HG03469 (cell line): Measurements from ENCODE around the gene RNF34.

ENCODE experiments used
- ATAC-seq: cut with Tn5 transposase; IDR thresholded peaks from one replicate; pipeline ENCODE4 v1.9.1; 2021; ENCODE audit warnings: mild to moderate bottlenecking, moderate library complexity, moderate number of reproducible peaks; ENCODE audit not compliant: unreplicated experiment

The RNF34 gene

GRCh38 chr12:121436706-121437105, 36.8 kb downstream of the RNF34 start:
- no peak for ATAC-seq

GRCh38 chr12:121438905-121439304, 39.0 kb downstream of the RNF34 start:
- ATAC-seq = no peak

- ATAC-seq = no peak
Observed at GRCh38 chr12:121439715-121440114, 39.8 kb downstream of the RNF34 start.

GRCh38 chr12:121440768-121441167, 40.9 kb downstream of the RNF34 start:
- no peak for ATAC-seq

GRCh38 chr12:121441555-121441954, 41.6 kb downstream of the RNF34 start:
- ATAC-seq = no peak

- ATAC-seq = no peak
Observed at GRCh38 chr12:121442028-121442948, 42.4 kb downstream of the RNF34 start.

- no peak for ATAC-seq
Observed at GRCh38 chr12:121443193-121443870, 43.4 kb downstream of the RNF34 start.

GRCh38 chr12:121443911-121444841, 44.3 kb downstream of the RNF34 start:
- no peak for ATAC-seq

GRCh38 chr12:121444842-121445202, 44.9 kb downstream of the RNF34 start:
- no peak for ATAC-seq

- no peak for ATAC-seq
Observed at GRCh38 chr12:121446750-121447149, 46.8 kb downstream of the RNF34 start.

- ATAC-seq = no peak
Observed at GRCh38 chr12:121448771-121449315, 48.9 kb downstream of the RNF34 start.

GRCh38 chr12:121451961-121452339, 52.0 kb downstream of the RNF34 start:
- no peak for ATAC-seq

- no peak for ATAC-seq
Observed at GRCh38 chr12:121452340-121452984, 52.5 kb downstream of the RNF34 start.

GRCh38 chr12:121452985-121453360, 53.1 kb downstream of the RNF34 start:
- no peak for ATAC-seq

- no peak for ATAC-seq
Observed at GRCh38 chr12:121453629-121454028, 53.7 kb downstream of the RNF34 start.

GRCh38 chr12:121454921-121455320, 55.0 kb downstream of the RNF34 start:
- no peak for ATAC-seq

- no peak for ATAC-seq
Observed at GRCh38 chr12:121455766-121456420, 56.0 kb downstream of the RNF34 start.

- ATAC-seq = no peak
Observed at GRCh38 chr12:121456551-121456950, 56.6 kb downstream of the RNF34 start.

- ATAC-seq = no peak
Observed at GRCh38 chr12:121461048-121461447, 61.1 kb downstream of the RNF34 start.

- no peak for ATAC-seq
Observed at GRCh38 chr12:121464331-121464730, 64.4 kb downstream of the RNF34 start.
